Measurements from ENCODE around the gene NCKAP1.

DNA sequence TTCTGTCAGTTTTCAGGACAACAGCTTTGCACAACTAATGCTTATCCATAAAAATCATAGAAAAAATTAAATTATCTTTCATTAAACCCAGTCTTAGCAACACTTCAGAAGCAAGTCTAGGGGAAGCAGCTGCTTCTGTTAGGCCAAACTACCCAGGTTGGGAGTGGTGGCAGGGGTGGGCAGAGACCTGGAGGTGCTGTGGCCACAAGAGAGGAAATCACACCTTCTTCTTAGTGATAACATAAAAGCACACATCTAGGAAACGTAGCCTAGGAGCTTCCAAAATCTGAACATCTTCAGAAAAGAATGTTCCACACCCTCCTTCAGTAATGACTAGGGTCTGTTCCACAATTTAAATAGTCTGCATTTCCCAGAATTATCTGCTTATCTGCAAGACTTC is 139.5 kb downstream of the NCKAP1 start:
- TF ChIP-seq, protein P1, sequence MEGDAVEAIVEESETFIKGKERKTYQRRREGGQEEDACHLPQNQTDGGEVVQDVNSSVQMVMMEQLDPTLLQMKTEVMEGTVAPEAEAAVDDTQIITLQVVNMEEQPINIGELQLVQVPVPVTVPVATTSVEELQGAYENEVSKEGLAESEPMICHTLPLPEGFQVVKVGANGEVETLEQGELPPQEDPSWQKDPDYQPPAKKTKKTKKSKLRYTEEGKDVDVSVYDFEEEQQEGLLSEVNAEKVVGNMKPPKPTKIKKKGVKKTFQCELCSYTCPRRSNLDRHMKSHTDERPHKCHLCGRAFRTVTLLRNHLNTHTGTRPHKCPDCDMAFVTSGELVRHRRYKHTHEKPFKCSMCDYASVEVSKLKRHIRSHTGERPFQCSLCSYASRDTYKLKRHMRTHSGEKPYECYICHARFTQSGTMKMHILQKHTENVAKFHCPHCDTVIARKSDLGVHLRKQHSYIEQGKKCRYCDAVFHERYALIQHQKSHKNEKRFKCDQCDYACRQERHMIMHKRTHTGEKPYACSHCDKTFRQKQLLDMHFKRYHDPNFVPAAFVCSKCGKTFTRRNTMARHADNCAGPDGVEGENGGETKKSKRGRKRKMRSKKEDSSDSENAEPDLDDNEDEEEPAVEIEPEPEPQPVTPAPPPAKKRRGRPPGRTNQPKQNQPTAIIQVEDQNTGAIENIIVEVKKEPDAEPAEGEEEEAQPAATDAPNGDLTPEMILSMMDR (IDR thresholded peaks at IDR 0.05; ENCODE audit: insufficient read depth, low read length), result no peak
- TF ChIP-seq, protein P2, sequence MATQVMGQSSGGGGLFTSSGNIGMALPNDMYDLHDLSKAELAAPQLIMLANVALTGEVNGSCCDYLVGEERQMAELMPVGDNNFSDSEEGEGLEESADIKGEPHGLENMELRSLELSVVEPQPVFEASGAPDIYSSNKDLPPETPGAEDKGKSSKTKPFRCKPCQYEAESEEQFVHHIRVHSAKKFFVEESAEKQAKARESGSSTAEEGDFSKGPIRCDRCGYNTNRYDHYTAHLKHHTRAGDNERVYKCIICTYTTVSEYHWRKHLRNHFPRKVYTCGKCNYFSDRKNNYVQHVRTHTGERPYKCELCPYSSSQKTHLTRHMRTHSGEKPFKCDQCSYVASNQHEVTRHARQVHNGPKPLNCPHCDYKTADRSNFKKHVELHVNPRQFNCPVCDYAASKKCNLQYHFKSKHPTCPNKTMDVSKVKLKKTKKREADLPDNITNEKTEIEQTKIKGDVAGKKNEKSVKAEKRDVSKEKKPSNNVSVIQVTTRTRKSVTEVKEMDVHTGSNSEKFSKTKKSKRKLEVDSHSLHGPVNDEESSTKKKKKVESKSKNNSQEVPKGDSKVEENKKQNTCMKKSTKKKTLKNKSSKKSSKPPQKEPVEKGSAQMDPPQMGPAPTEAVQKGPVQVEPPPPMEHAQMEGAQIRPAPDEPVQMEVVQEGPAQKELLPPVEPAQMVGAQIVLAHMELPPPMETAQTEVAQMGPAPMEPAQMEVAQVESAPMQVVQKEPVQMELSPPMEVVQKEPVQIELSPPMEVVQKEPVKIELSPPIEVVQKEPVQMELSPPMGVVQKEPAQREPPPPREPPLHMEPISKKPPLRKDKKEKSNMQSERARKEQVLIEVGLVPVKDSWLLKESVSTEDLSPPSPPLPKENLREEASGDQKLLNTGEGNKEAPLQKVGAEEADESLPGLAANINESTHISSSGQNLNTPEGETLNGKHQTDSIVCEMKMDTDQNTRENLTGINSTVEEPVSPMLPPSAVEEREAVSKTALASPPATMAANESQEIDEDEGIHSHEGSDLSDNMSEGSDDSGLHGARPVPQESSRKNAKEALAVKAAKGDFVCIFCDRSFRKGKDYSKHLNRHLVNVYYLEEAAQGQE (IDR thresholded peaks at IDR 0.05; ENCODE audit: insufficient replicate concordance, low read depth), result no peak
- TF ChIP-seq POLR2AphosphoS5 (IDR thresholded peaks at IDR 0.05; ENCODE audit: low read depth) (no peak), SPI1 (IDR thresholded peaks at IDR 0.05; ENCODE audit: borderline replicate concordance, low read depth) (no peak)
